GM08714 (cell line): Measurements from ENCODE around the gene CD84.
"Not testable (repeated sequence)": the region's sequence is repeated elsewhere in the genome, so short reads cannot be mapped to it uniquely, and the experiment has no call there.

Source experiments
- H3K4me3 ChIP-seq: fragments of 200-500 bp; sonication (Bioruptor generic); 2 replicates; pipeline ENCODE4 v1.5.1; 2014; ENCODE audit warnings: mild to moderate bottlenecking, low read length, inconsistent platforms
- ZNF274 ChIP-seq: IDR thresholded peaks from 2 replicates; pipeline ENCODE4 v1.6.1; 2012; ENCODE audit warnings: mild to moderate bottlenecking, low read depth, low read length

Gene CD84

DNA sequence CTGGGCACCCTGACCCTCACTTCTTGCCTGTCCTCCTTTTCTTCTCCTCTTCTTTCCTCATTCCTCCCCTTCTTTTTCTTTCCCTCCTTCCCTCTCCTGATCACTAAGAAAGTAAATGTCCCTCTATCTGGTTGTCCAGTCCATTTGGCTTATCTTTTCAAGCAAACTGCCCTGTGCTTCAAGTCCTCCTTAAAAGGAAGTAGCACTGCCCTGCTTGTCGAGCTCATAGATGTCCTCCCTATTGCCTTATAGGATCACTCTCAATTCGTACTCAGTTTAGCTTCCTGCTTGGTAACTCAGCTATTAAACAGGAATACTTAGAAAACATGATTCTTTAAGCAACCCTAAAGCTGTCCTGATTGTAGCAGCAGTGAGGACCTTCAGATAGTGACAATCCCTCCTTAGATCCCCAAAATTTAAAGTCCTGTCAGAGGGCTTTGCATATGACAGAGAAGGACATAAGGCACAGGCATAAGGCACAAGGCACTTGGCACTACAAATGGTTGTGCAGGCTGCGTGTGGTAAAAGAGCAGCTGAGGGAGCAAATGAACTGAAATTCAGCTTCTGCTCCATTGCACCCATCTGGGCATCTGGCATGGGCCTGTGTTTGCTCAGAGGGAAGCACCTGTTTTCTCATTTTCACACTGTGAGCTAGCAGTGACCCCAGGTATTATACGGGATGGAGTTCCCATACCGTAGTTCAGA lies 30.2 kb downstream of the CD84 start:
- TF ChIP-seq ZNF274: no peak
- no peak overlapping the region for H3K4me3 ChIP-seq

DNA sequence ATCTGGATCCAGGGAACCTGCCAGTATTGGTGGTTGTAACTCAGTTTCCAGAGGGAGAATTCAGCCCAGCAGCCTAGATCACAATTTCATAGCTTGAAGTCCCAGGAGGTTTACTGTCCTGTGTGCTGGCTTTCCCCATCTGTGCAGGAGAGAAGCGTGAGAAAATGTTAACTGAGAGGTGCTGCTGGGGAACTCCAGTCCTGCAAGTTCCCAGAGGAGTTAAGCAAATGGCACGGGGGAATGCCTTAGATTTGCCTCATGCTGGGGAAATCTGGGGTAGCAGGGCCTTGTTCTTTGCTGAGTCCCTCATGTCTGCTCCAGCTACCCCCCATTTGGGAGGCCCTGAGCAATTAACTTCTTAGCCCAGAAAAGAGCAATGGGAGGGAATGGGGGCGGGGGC lies 31.1 kb downstream of the CD84 start:
- no peak overlapping the region for H3K4me3 ChIP-seq
- no peak for TF ChIP-seq ZNF274

DNA sequence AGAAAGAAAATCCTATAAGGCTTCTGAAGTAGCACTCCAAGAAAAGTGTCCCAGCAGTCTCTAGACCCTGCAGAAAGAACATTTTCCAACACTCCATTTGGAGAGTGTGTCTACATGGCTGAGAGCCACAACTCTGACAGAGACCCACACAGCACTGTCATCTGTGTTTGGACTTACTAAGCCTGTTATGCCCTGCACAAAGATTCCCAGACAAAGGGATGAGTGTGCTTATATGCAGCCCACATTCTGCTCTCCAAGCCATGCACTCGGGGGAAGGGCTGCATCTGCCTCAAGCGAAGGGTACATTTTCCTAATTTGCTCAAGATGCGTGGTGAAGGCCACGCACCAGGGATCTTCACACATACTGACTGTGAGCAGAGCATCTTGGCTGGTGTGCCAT lies 31.9 kb downstream of the CD84 start:
- TF ChIP-seq ZNF274: no peak
- H3K4me3 ChIP-seq: no peak overlapping the region

DNA sequence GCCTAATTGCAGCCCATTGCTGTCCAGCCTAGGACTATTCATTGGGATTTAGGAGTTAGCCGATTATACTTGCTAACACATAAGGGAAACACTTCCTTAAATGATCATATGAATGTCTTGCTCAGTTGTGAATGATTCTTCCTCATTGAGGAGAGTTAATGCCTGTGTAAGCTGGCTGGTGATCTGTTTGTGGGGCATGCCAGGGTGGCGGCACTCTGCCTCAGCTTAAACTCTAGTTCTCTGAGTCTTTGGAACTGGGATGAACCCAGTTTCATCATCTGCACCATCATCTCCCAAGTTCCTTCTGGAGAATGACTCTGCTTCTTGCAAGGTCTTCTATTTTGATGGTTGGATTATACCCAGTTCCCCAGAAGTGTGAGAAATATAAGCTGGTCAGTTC lies 32.4 kb downstream of the CD84 start:
- no peak overlapping the region for H3K4me3 ChIP-seq
- TF ChIP-seq ZNF274: no peak

DNA sequence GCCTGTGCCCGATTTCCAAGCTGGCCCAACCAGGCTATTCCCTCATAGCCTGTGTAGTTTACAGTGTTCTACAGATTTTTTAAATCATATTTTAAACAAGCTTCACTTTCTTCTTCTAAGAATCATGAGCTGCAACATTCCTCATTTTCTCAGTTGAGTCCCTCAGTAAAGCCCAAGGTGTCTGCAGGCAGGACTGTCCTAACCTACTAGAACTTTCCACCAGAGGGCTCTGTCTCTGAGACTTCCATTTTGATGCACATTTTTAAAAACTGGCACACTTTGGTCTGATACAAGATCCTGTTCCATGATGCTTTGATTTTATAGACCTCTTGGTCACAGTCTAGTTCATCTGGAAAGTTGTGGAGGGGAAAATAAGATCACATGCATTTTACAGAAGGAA lies 34.6 kb downstream of the CD84 start:
- TF ChIP-seq ZNF274: no peak
- H3K4me3 ChIP-seq: no peak overlapping the region

DNA sequence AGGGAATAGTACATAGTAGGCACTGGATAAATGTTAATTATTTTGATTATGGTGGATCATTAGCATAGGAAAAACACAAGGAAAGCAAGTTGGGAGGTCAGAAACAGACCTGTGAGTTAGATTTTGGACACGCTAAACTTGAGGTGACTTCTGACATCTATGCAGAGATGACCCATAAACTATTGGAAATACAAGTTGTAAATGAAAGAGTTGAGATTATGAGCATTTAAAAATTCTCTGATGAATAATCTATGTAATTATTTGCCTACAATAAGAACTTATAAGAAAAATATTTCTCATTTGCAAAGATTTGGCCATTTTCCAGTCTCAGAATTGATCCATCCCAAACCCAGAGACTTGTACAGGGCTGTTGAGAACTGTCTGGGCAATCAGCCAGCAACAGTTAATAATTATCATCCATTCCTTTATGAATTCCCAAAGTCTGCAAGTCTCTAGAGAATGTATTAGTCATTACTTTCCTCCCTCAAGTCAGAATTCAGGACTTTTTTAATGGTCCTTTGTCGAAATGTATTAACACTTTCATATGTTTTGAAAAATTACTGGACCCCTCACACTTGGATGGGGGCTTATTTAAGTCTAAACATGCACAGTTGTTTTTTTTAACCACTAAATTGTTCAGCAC lies 36.9 kb downstream of the CD84 start:
- no peak for TF ChIP-seq ZNF274

DNA sequence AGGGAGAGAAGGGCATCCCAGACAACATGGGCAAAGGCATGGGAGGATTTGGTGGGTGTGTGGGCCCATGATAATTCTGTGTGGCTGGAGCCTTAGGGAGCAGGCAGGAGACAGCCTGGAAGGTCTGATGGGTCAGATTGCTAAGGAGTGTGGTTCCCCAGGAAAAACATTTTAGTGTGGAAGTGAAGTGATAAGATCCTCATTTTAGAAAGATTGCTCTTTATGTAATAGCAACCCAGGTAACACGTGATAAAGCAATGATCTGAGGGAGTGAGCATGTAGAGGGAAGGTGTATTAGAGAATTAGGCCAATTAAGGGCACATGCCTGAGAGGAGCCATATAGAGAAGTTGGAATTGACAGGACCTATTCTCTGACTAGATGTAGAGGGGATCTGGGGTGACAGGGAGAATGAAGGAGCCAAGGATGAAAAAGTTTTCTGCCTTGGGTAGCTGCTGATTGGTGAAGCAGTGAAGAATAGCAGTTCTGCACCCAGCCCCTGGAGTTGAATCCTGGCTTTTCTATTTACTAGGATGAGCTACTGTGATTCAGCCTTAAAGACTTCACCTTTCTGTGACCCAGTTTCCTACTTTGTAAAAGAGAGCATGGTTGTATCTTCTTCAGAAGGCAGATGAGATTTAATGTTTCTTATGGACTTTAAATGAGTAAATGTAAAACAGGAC lies 37.5 kb downstream of the CD84 start:
- TF ChIP-seq ZNF274: no peak
- H3K4me3 ChIP-seq: no peak overlapping the region

More for the DNA sequence above, 36.9 kb downstream of the CD84 start:
- no peak overlapping the region for H3K4me3 ChIP-seq

DNA sequence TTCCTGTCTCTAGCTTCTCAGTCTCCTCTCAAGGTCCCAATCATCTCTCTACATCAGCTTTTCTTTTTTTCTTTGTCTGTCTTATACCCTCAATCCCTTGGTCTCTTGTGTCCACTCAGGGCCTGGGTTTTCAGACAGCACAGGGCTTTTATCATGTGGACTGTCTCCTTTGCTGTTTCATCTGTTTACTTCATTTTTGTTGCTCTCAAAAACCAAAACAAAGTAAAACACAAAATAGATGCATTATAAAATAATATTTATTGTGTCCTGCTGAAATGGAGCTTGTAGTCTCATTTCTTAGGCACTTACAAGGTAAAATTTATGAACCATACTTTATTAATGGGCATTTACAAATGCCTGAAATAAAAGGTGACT lies 38.5 kb downstream of the CD84 start:
- peak overlapping the region; percentile 23; the same call in 1 of the 2 replicates for H3K4me3 ChIP-seq
- TF ChIP-seq ZNF274: no peak

DNA sequence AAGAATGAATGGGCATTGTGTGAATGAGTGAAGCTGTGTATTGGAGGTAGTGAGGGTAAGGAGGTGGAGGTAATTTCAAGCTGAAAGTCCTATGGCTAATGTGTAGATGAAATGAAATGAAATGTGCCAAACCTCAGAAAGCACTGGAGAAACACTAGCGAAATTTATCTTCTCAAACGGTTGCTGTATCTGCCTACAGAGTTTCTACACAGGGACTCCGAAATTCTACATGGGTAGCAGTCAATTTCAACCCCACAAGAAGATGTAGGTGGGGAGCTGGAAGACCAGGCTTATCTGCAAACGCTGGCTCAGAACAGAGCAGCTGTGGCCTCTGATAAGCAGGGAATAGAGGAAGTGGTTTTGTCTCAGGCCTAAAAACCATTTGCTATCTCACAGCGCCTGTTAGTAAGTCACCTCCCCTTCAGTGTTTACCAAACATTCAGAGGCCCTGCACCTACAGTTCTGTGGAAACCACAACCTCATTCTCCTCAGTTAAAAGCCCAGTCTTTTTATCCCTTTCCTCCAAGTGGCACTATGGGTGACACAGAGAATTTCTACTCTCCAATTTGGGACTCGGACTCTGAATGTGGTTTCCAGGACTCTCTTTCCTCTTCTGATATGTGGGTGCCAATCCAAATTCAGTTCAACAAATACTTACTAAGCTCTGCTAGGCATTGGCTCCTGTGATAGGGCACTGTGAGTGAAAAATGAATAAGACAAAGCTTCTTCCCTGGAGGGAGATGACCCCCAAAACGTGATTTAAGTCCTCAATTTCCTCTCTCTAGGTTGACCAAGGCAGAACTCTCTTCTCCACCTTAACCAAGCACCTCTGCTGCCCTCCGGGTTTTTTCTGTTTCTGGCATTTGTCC lies 39.1 kb downstream of the CD84 start:
- TF ChIP-seq ZNF274: no peak
- H3K4me3 ChIP-seq: peak overlapping the region; percentile 29; the same call in 1 of the 2 replicates

DNA sequence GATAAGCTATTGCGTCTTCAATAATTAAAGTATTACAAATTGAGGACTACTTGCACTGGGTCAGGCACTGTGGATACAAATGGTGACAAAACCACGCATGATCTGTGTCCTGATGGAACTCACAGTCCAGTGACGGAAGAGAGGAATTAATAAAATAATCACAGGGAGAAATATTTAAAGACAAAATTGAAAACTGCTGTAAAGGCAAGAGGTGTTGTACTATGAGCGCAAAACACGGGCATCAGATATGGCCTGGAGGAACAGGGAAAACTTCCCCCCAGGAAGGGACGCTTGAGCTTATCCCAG lies 39.7 kb downstream of the CD84 start:
- peak overlapping the region; percentile 29; the same call in 1 of the 2 replicates for H3K4me3 ChIP-seq
- no peak for TF ChIP-seq ZNF274

DNA sequence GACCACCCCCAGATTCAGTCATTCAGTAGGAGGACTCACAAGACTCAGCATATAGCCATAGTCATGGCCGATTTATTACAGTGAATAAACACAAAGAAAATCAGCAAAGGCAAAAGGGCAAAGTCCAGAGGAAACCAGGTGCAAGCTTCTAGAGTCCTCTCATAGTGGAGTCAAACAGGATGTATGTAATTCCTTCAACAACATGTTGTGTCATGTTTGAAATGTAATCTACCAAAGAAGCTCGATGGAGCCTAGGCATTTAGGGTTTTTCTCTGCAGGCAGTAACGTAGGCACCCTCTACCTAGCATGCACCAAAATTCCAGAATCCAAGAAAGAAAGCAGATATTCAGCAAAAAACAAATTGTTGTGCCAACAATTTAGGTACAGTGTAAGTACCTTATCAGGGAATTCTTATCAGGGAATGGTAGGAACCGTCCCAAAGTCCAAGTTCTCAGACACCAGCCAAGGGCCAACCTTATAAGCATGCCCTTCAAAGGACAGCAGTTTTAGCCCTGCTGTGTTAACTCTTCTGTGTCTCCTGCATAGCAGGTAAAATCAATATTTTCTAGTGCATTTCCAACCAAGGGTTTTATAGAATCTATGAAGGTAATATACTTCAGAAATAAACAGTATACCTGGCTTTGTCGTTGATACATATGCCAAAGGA lies 40.2 kb downstream of the CD84 start:
- no peak overlapping the region for H3K4me3 ChIP-seq
- TF ChIP-seq ZNF274: no peak

DNA sequence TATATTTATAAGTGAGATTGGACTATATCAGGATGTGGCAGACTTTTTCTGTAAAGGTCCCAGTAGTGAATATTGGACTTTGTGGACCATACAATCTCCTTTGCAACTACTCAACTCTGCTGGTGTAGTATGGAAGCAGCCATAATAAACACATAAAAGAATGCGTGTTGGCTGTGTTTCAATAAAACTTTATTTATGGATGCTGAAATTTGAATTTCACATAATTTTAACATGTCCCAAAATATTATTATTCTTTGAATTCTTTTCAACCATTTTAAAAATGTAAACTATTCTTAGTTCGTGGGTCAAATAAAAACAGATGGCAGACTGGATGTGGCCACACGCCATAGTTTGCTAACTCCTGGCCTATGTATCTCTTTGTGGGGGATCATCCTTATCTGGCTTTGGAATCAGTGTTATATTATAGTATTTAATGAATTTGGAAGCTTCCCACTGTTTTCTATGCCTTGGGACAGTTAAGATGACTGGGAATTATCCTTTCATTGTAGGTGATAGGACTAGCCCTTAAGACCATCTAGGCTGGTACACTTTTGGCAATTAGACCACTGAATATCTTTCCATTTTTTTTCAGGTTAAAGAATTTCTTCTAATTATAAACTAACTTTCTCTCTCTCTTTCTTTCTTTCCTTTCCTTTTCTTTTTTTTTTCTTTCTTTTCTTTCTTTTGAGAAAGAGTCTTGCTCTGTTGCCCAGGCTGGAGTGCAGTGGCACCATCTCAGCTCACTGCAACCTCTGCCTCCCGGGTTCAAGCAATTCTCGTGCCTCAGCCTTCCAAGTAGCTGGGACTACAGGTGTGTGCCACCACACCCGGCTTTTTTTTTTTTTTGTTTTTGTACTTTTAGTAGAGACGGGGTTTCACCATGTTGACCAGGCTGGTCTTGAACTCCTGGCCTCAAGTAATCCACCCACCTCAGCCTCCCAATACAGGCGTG lies 41.3 kb downstream of the CD84 start:
- no peak for TF ChIP-seq ZNF274
- H3K4me3 ChIP-seq: no peak overlapping the region

DNA sequence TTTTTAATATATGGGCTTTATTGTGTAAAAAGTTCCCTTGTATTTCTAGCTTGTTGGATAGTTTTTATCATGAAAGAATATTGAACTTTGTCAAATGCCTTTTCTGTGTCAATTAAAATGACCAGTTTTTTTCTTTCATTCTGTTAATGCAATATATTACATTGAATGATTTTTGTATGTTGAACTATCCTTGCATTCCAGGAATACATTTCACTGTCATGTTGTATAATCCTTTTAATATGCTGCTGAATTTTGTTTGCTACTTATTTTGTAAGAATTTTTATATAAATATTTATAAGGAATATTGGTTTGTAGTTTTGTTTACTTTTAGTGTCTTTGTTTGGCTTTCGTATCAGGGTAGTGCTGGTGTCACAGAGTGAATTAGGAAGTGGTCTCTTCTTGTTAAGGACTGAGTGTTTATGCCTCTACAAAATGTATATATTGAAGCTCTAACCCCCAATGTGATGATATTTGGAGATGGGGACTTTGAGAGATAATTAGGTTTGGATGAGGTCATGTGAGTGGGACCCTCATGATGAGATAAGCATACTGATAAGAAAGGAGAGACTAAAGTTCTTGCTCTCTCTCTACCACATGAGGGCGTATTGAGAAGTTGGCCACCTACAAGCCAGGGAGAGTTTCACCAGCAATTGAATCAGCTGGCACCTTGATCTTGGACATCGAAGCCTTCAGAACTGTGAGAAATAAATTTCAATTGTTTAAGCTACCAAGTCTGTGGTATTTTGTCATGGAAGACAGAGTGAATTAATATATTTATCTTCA lies 44.3 kb downstream of the CD84 start:
- TF ChIP-seq ZNF274: no peak
- no peak overlapping the region for H3K4me3 ChIP-seq

DNA sequence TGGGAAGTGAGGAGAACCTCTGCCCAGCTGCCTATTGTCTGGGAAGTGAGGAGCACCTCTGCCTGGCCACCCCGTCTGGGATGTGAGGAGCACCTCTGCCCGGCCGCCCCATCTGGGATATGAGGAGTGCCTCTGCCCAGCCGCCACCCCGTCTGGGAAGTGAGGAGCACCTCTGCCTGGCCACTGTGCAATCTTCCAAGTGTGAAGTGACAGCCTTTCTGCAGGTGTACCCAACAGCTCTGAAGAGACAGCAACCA lies 46.8 kb downstream of the CD84 start:
- H3K4me3 ChIP-seq: not testable (repeated sequence)

DNA sequence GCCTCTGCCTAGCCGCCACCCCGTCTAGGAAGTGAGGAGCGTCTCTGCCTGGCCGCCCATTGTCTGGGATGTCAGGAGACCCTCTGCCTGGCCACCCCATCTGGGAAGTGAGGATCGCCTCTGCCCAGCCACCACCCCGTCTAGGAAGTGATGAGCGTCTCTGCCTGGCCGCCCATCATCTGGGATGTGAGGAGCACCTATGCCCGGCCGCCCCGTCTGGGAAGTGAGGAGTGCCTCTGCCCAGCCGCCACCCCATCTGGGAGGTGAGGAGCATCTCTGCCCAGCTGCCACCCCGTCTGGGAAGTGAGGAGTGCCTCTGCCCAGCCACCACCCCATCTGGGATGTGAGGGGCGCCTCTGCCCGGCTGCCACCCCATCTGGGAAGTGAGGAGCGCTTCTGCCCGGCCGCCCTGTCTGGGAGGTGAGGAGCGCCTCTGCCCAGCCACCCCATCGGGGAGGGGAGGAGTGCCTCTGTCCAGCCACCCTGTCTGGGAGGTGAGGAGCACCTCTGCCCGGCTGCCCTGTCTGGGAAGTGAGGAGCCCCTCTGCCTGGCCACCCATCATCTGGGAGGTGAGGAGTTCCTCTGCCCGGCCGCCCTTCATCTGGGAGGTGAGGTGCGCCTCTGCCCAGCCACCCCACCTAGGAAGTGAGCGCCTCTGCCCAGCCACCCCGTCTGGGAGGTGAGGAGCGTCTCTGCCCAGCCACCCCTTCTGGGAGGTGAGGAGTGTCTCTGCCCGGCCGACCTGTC lies 47.3 kb downstream of the CD84 start:
- H3K4me3 ChIP-seq: not testable (repeated sequence)

DNA sequence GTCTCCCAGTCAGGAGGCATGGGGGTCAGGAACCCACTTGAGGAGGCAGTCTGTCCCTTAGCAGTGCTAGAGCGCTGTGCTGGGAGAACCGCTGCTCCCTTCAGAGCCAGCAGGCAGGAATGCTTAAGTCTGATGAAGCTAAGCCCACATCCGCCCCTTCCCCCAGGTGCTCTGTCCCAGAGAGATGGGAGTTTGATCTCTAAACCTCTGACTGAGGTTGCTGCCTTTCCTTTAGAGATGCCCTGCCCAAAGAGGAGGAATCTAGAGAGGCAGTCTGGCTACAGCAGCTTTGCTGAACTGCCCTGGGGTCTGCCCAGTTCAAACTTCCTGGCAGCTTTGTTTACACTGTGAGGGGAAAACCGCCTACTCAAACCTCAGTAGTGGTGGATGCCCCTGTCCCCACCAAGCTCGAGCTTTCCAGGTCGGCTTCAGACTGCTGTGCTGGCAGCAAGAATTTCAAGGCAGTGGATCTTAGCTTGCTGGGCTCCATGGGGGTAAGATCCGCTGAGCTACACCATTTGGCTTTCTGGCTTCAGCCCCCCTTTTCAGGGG lies 49.8 kb downstream of the CD84 start:
- H3K4me3 ChIP-seq: not testable (repeated sequence)

DNA sequence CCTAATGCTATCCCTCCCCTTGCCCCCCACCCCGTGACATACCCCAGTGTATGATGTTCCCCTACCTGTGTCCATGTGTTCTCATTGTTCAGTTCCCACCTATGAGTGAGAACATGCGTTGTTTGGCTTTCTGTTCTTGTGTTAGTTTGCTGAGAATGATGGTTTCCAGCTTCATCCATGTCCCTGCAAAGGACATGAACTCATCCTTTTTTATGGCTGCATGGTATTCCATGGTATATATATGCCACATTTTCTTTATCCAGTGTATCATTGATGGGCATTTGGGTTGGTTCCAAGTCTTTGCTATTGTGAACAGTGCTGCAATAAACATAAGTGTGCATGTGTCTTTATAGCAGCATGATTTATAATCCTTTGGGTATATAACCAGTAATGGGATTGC lies 55.5 kb downstream of the CD84 start:
- H3K4me3 ChIP-seq: not testable (repeated sequence)
